ENCODE data around the gene CIT. TPM values are rescaled to one million over a fixed set of nuclear protein-coding genes. Genes with fewer than 3 reads are reported as not detected.

CIT gene
- total RNA-seq, 6 experiments from 2014 or later = 23.1 to 55.5 (median 48.3) TPM

DNA sequence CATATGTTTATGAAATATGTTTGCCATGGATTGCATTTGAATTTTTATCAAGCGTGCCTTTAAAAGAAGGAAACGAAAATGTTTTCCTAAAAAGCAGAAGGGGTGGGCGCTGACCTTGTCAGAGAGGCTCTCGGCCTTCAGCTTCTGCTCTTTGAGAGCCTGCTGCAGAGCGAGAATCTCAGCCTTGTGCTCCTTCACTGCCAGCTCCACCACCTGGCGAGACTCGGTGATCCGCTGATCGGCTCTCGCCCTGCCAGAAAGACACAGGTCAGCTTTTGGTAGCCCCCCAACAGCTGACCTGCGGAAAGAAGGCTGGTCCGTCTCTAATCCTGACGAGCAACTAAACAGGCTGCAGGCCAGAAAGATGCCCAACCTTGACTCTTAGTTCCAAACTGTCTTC, 146.7 kb downstream of the CIT start:
- H3K4me3 Mint-ChIP-seq = no peak overlapping the region
- H3K27ac Mint-ChIP-seq = no peak overlapping the region
- no peaks in the 10 kb centered on the region for H3K9me3 Mint-ChIP-seq
- H3K27me3 Mint-ChIP-seq (ENCODE audit: insufficient read depth) = no peaks in the 10 kb centered on the region; the same call in 1 of the 2 replicates
- H3K4me1 Mint-ChIP-seq (ENCODE audit: low read depth) = no peaks in the 10 kb centered on the region
- DNase-seq = no peak
- TF ChIP-seq, protein P1, sequence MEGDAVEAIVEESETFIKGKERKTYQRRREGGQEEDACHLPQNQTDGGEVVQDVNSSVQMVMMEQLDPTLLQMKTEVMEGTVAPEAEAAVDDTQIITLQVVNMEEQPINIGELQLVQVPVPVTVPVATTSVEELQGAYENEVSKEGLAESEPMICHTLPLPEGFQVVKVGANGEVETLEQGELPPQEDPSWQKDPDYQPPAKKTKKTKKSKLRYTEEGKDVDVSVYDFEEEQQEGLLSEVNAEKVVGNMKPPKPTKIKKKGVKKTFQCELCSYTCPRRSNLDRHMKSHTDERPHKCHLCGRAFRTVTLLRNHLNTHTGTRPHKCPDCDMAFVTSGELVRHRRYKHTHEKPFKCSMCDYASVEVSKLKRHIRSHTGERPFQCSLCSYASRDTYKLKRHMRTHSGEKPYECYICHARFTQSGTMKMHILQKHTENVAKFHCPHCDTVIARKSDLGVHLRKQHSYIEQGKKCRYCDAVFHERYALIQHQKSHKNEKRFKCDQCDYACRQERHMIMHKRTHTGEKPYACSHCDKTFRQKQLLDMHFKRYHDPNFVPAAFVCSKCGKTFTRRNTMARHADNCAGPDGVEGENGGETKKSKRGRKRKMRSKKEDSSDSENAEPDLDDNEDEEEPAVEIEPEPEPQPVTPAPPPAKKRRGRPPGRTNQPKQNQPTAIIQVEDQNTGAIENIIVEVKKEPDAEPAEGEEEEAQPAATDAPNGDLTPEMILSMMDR (IDR thresholded peaks at IDR 0.05) = no peak
- H3K36me3 Mint-ChIP-seq (ENCODE audit: low read depth) = peaks cover 25% of the 10 kb centered on the region

GRCh38 chr12:119729871-119730270, 147.2 kb downstream of the CIT start:
- no peak for DNase-seq
- Mint-ChIP-seq H3K9me3 (no peaks in the 10 kb centered on the region), H3K4me1 (ENCODE audit: low read depth) (no peaks in the 10 kb centered on the region), H3K4me3 (no peak overlapping the region), H3K27me3 (ENCODE audit: insufficient read depth) (no peaks in the 10 kb centered on the region; the same call in 1 of the 2 replicates), H3K27ac (no peak overlapping the region), H3K36me3 (ENCODE audit: low read depth) (peaks cover 25% of the 10 kb centered on the region)
- TF ChIP-seq, protein P1 (IDR thresholded peaks at IDR 0.05) = no peak

DNA sequence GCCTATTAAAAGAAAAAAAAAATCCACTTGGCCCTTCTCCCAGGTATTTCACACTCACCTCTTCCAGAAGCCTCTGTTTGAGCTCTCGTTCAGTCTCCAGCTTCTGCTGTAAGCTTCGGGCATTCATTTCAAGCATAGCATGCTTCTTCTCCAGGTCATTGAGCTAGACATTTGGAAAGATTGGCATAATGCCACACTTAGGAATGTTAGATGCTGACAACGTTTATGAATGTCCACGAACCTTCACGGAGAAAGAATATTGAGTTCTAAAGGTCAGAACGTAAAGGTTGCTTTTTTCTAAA, 148.7 kb downstream of the CIT start:
- no peak overlapping the region for H3K4me3 Mint-ChIP-seq
- TF ChIP-seq, protein P1 (IDR thresholded peaks at IDR 0.05) = no peak
- DNase-seq = no peak
- no peaks in the 10 kb centered on the region for H3K4me1 Mint-ChIP-seq (ENCODE audit: low read depth)
- no peaks in the 10 kb centered on the region for H3K9me3 Mint-ChIP-seq
- no peak overlapping the region for H3K27ac Mint-ChIP-seq
- no peaks in the 10 kb centered on the region; the same call in 1 of the 2 replicates for H3K27me3 Mint-ChIP-seq (ENCODE audit: insufficient read depth)
- peaks cover 17% of the 10 kb centered on the region for H3K36me3 Mint-ChIP-seq (ENCODE audit: low read depth)

DNA sequence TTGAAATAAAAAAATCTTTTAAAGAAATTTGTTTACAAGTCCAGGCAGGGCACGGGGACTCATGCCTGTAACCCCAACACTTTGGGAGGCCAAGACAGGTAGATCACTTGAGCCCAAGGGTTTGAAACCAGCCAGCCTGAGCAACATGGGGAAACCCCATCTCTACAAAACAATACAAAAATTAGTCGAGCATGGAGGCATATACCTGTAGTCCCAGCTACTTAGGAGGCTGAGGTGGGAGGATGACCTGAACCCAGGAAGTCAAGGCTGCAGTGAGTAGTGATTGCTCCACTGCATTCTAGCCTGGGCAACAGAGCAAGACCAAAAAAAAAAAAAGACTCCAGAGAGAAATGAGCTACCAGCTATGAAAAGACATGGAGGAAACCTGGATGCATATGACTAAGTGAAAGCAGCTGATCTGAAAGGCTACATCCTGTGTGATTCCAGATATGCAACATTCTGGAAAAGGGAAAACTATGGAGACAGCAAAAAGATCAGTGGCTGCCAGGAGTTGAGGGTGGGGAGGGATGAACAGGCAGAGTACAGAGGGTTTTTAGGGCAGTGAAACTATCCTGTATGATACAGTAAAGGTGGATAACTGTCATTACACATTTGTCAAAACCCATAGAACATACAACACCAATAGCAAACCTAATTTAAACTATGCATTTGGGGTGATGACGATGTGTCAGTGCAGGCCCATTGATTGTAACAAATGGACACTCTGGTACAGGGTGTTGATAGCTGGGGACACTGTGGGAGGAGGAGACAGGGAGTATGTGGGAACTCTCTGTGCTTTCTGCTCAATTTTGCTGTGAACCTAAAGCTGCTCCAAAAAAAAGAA, 149.3 kb downstream of the CIT start:
- no peak for DNase-seq
- Mint-ChIP-seq H3K4me3 (no peak overlapping the region), H3K9me3 (no peaks in the 10 kb centered on the region), H3K27ac (no peak overlapping the region; the same call in 1 of the 2 replicates), H3K27me3 (ENCODE audit: insufficient read depth) (no peaks in the 10 kb centered on the region; the same call in none of the 2 replicates), H3K36me3 (ENCODE audit: low read depth) (peaks cover 18% of the 10 kb centered on the region), H3K4me1 (ENCODE audit: low read depth) (no peaks in the 10 kb centered on the region)
- TF ChIP-seq, protein P1 (IDR thresholded peaks at IDR 0.05) = no peak

DNA sequence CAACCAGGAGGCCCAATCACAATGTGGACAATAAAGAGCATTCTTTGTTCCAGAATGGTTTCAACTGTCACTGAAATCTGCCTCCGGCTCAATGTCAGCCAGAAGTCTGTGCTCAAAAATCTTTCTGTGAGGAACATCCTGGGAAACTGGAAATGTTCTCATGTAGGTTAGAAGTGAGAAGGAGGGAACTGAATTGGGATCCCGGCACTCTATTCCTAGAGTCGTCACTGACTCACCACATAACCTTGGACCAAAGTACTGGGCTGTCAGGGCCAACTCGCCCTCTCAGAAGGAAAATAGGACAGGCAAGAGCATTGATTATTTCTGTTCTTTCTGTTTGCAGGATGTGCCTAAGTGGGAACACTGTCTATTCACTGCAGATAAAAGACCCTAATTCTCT, 151.6 kb downstream of the CIT start:
- Mint-ChIP-seq H3K9me3 (no peaks in the 10 kb centered on the region), H3K27me3 (ENCODE audit: insufficient read depth) (no peaks in the 10 kb centered on the region; the same call in none of the 2 replicates), H3K4me3 (no peak overlapping the region), H3K4me1 (ENCODE audit: low read depth) (no peaks in the 10 kb centered on the region), H3K36me3 (ENCODE audit: low read depth) (peaks cover 17% of the 10 kb centered on the region), H3K27ac (peak overlapping the region; percentile 13; the same call in 1 of the 2 replicates)
- TF ChIP-seq, protein P1 (IDR thresholded peaks at IDR 0.05) = no peak
- DNase-seq = no peak

All from HFFc6 (cell line).